Large intestine (tissue), 12 donors: ENCODE data around the gene IDH3B. TPM values are rescaled to one million over a fixed set of nuclear protein-coding genes. Genes with fewer than 3 reads are reported as not detected.

Source experiments
- DNase-seq, 2 donors: peaks; one replicate each; pipeline versions ENCODE4 v3.0.0 to v3.0.0-alpha.2; 2013
- H3K27ac ChIP-seq: one replicate; pipeline ENCODE4 v1.5.1; 2013; ENCODE audit warnings: low read length
- H3K27me3 ChIP-seq: 2 replicates; pipeline ENCODE4 v1.6.1; 2013; ENCODE audit warnings: low read length; ENCODE audit not compliant: control insufficient read depth, insufficient read depth
- H3K36me3 ChIP-seq: 2 replicates; pipeline ENCODE4 v1.6.1; 2013; ENCODE audit warnings: low read length; ENCODE audit not compliant: control insufficient read depth, insufficient read depth
- H3K4me1 ChIP-seq: one replicate; pipeline ENCODE4 v1.6.1; 2013; ENCODE audit warnings: low read length; ENCODE audit not compliant: control insufficient read depth, insufficient read depth
- H3K4me3 ChIP-seq: one replicate; pipeline ENCODE4 v1.5.1; 2013; ENCODE audit warnings: low read length
- H3K9me3 ChIP-seq: one replicate; pipeline ENCODE4 v1.6.1; 2013; ENCODE audit warnings: mild to moderate bottlenecking, low read depth, low read length, moderate library complexity; ENCODE audit not compliant: control insufficient read depth
- WGBS: methylation state at CpG from one replicate; pipeline ENCODE4 v1.1.5; 2013; ENCODE audit warnings: low lambda C conversion rate; ENCODE audit not compliant: insufficient coverage; 5-methylcytosine and 5-hydroxymethylcytosine counted together
- long read RNA-seq, 11 donors: transcript quantifications; one replicate each; lab custom pipeline, GENCODE V29; 2026
- polyA plus RNA-seq: library from polyadenylated mRNA; unstranded; fragments of 120-200 nt; gene quantifications from one replicate; pipeline ENCODE4 v1.2.1, GENCODE V29; 2013

IDH3B gene
- polyA plus RNA-seq, result 124 TPM
- long read RNA-seq, donor 1, transcript IDH3B-201 (12 exons, 1,545 nt), result major isoform, 14 of 16 reads
- long read RNA-seq, donor 1, partial matches to known transcripts, result 0 of 16 reads
- long read RNA-seq, donor 1, other reads (novel, unspliced or antisense), result 0 of 16 reads
- long read RNA-seq, donor 2, transcript IDH3B-201 (12 exons, 1,545 nt), result major isoform, 24 of 37 reads
- long read RNA-seq, donor 2, partial matches to known transcripts, result 5 of 37 reads
- long read RNA-seq, donor 2, other reads (novel, unspliced or antisense), result 0 of 37 reads
- long read RNA-seq, donor 3, transcript IDH3B-201 (12 exons, 1,545 nt), result major isoform, 33 of 54 reads
- long read RNA-seq, donor 3, partial matches to known transcripts, result 11 of 54 reads
- long read RNA-seq, donor 3, other reads (novel, unspliced or antisense), result 5 of 54 reads
- long read RNA-seq, donor 4, partial matches to known transcripts, result 0 of 1 reads
- long read RNA-seq, donor 4, other reads (novel, unspliced or antisense), result 0 of 1 reads
- long read RNA-seq, donor 5, transcript IDH3B-201 (12 exons, 1,545 nt), result major isoform, 7 of 13 reads
- long read RNA-seq, donor 5, partial matches to known transcripts, result 0 of 13 reads
- long read RNA-seq, donor 5, other reads (novel, unspliced or antisense), result 6 of 13 reads
- long read RNA-seq, donor 6, transcript IDH3B-201 (12 exons, 1,545 nt), result major isoform, 22 of 31 reads
- long read RNA-seq, donor 6, partial matches to known transcripts, result 6 of 31 reads
- long read RNA-seq, donor 6, other reads (novel, unspliced or antisense), result 0 of 31 reads
- long read RNA-seq, donor 7, transcript IDH3B-201 (12 exons, 1,545 nt), result major isoform, 9 of 10 reads
- long read RNA-seq, donor 7, partial matches to known transcripts, result 0 of 10 reads
- long read RNA-seq, donor 7, other reads (novel, unspliced or antisense), result 0 of 10 reads
- long read RNA-seq, donor 8, transcript IDH3B-201 (12 exons, 1,545 nt), result major isoform, 14 of 32 reads
- long read RNA-seq, donor 8, partial matches to known transcripts, result 5 of 32 reads
- long read RNA-seq, donor 8, other reads (novel, unspliced or antisense), result 8 of 32 reads
- long read RNA-seq, donor 9, transcript IDH3B-201 (12 exons, 1,545 nt), result major isoform, 21 of 36 reads
- long read RNA-seq, donor 9, partial matches to known transcripts, result 5 of 36 reads
- long read RNA-seq, donor 9, other reads (novel, unspliced or antisense), result 9 of 36 reads
- long read RNA-seq, donor 10, transcript IDH3B-201 (12 exons, 1,545 nt), result major isoform, 17 of 20 reads
- long read RNA-seq, donor 10, partial matches to known transcripts, result 0 of 20 reads
- long read RNA-seq, donor 10, other reads (novel, unspliced or antisense), result 0 of 20 reads
- long read RNA-seq, donor 11, transcript IDH3B-201 (12 exons, 1,545 nt), result major isoform, 13 of 15 reads
- long read RNA-seq, donor 11, partial matches to known transcripts, result 0 of 15 reads
- long read RNA-seq, donor 11, other reads (novel, unspliced or antisense), result 0 of 15 reads

DNA sequence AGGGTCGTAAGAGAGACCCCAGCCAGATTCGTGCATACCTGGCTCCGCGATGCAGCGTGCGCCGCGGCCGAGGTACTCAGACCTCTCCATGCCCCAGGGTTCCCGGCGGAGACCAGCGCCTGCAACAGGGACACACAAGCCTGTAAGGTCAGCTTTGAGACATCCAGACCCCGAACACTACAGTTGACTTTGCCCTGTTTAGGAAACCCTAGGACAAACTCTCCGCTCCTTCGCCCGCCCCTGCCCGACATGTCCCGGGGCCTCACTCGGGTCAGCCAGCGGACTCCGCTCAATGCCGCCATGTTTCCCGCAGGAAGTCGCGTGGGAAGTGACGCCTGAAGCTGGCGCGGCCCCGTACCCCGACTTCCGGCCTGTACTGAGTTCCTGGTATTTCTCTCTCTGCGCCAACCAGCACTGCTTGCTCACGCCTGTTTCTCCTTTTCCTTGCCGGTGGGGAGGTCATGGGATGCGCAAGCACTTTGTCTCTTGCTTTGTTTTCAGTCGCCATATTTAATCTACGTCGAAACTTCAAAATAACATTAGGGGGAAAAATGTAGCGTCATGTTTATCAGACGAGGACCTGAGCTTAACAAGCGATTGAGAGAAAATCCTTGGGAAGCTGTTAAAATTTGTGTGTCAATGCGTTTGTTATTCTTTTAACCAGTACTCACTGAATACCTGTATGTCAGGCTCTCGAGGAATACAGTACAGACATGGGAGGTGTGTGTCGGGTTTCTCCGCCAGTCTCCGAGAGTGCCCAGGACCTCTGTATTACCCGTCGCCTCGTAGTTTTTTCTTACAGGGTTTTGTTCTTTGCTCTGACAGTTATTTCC lies at the start of gene IDH3B:
Gene IDH3B (minus strand): TSS at position 330 of the 833 bp plus-strand sequence. CDS start 28 bp downstream, at position 302.
- Histone ChIP-seq H3K4me3 (peak within 1 kb of the TSS; percentile 77), H3K36me3 (peaks cover 29% of the 10 kb centered on the region), H3K27me3 (peaks cover 4% of the 10 kb centered on the region), H3K9me3 (no peaks in the 10 kb centered on the region), H3K27ac (peak within 1 kb of the TSS; percentile 90), H3K4me1 (no peaks in the 10 kb centered on the region)
- peak; percentile 92 to 94 for DNase-seq
- WGBS, result no CpG with 5 or more reads among the region's 49 CpGs

DNA sequence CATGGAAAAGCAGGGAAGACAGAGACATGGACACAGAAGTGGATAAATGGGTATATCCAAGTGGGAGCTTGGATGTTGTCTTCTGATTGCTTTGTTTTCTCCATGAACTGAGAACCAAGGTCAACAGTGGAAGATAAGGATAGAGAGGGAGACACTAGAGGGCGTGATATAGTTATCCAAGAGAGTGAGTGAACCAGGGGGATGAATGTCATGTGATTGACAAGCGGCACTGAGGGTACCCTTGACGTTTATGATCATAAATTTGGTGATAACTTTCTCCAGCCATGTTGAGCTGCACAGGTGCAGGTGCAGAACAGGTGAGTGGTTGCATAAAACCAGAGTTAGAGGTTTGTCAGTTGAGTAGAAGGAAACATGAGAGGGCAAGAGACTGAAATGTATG lies 49.3 kb upstream of the IDH3B start:
- no peak for DNase-seq
- Histone ChIP-seq H3K4me3 (no peak overlapping the region), H3K27ac (no peak overlapping the region), H3K4me1 (no peaks in the 10 kb centered on the region), H3K9me3 (no peaks in the 10 kb centered on the region), H3K36me3 (no peaks in the 10 kb centered on the region), H3K27me3 (no peaks in the 10 kb centered on the region)
- no CpG with 5 or more reads among the region's 3 CpGs for WGBS

GRCh38 chr20:2709205-2709981 lies 45.4 kb upstream of the IDH3B start:
- 14% methylated on average over 1 of the region's 17 CpGs for WGBS
- no peak overlapping the region for H3K4me3 ChIP-seq
- H3K4me1 ChIP-seq, result no peaks in the 10 kb centered on the region
- no peak for DNase-seq
- no peaks in the 10 kb centered on the region for H3K9me3 ChIP-seq
- peaks cover 6% of the 10 kb centered on the region for H3K27me3 ChIP-seq
- no peak overlapping the region for H3K27ac ChIP-seq
- H3K36me3 ChIP-seq, result no peaks in the 10 kb centered on the region

- Histone ChIP-seq H3K4me1 (no peaks in the 10 kb centered on the region), H3K36me3 (no peaks in the 10 kb centered on the region), H3K27ac (no peak overlapping the region), H3K27me3 (peaks cover 6% of the 10 kb centered on the region), H3K9me3 (no peaks in the 10 kb centered on the region), H3K4me3 (no peak overlapping the region)
- no peak for DNase-seq
- no CpG with 5 or more reads among the region's 9 CpGs for WGBS
Measured at GRCh38 chr20:2708665-2709064, 44.6 kb upstream of the IDH3B start.

DNA sequence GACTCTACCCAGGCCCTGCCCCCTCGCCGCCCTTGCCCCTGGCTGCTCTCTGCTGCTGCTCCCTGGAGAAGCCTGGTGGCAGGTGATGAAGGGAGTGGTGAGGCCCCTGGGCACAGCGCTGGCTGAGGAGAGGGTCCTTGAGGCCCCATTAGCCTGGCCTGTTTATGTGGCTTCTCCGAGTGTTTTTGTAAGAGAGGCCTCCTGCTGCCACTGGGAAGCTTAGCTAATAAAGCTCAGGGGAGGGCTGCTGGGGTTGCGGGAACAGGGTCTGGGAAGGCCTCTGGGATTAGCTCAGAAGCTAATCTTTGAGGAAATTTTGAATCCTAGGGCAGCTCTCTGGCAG lies 44.0 kb upstream of the IDH3B start:
- no peaks in the 10 kb centered on the region for H3K4me1 ChIP-seq
- WGBS, result no CpG with 5 or more reads among the region's 5 CpGs
- H3K9me3 ChIP-seq, result no peaks in the 10 kb centered on the region
- H3K36me3 ChIP-seq, result no peaks in the 10 kb centered on the region
- peaks cover 6% of the 10 kb centered on the region for H3K27me3 ChIP-seq
- no peak for DNase-seq
- no peak overlapping the region for H3K4me3 ChIP-seq
- H3K27ac ChIP-seq, result no peak overlapping the region

DNA sequence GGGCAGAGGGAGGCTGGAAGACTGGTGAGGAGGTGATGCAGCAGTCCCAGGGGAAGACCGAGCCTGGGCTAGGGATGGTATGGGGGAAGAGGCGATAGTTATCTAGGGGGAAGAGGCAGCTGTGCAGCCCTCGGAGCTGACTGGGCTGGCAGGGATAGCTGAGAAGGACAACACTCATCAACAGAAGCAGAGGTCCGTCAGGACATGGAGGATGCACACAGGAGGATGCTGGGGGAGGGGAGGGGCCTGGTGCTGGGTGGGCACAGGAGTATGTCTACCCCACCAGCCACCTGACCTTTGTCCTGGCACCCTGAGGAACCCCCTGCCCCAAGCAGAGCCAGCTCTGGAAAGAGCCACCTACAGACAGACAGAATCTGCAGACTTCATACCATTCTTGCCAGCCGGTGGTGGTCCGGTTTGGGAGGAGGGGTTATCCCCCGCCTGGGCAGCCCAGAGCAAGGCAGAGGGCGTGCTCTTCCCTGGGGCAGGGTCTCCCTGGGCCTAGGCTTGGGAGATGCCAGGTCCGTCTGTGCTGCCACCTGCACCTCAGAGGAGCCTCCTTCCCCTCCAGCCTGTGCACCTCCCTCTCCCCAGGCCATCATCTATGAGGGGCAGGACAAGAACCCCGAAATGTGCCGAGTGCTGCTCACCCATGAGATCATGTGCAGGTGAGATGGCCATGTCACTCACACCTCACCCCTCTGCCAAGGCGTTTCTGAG lies 43.5 kb upstream of the IDH3B start:
- no peaks in the 10 kb centered on the region for H3K9me3 ChIP-seq
- H3K36me3 ChIP-seq, result no peaks in the 10 kb centered on the region
- H3K4me3 ChIP-seq, result no peak overlapping the region
- H3K27ac ChIP-seq, result no peak overlapping the region
- H3K27me3 ChIP-seq, result peaks cover 6% of the 10 kb centered on the region
- no peaks in the 10 kb centered on the region for H3K4me1 ChIP-seq
- no peak for DNase-seq
- WGBS, result no CpG with 5 or more reads among the region's 12 CpGs

GRCh38 chr20:2706688-2707352 lies 42.8 kb upstream of the IDH3B start:
- H3K27ac ChIP-seq, result no peak overlapping the region
- no CpG with 5 or more reads among the region's 6 CpGs for WGBS
- peaks cover 6% of the 10 kb centered on the region for H3K27me3 ChIP-seq
- H3K4me1 ChIP-seq, result no peaks in the 10 kb centered on the region
- H3K9me3 ChIP-seq, result no peaks in the 10 kb centered on the region
- H3K36me3 ChIP-seq, result no peaks in the 10 kb centered on the region
- no peak for DNase-seq
- no peak overlapping the region for H3K4me3 ChIP-seq

DNA sequence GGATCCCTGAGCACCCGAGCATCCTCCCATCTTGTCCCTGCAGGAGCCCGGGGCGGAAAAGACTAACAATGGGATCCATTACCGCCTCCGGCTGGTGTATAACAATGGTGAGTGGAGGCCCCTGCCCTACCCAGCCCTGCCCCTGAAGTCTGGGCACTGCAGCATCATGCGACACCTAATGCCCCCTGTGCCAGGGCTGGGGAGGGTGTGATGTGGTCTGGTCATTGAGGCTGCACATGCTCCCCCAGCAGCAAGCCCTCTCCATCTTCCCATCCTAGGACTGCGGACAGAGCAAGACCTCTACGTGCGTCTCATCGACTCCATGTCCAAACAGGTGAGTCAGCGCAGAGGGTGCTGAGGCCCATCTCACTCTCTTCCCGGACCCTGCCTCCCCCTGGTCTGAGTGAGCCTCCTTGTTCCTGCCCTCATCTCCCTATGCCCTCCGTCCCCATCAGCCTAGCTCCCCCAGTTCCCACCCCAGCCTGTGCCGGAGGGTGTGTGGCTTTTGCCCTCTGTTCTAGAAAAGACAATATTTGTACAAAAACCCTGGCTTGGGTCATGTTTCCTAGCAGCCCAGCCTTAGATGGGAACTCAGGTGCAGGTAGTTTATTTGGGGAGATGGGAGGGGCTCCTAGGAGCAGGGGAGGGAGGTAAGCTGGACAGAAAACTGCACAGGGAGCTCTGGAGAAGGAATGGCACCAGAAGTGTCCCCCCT lies 42.1 kb upstream of the IDH3B start:
- WGBS, result no CpG with 5 or more reads among the region's 14 CpGs
- Histone ChIP-seq H3K4me3 (no peak overlapping the region), H3K9me3 (no peaks in the 10 kb centered on the region), H3K36me3 (no peaks in the 10 kb centered on the region), H3K27ac (no peak overlapping the region), H3K27me3 (peaks cover 12% of the 10 kb centered on the region), H3K4me1 (no peaks in the 10 kb centered on the region)
- no peak for DNase-seq
